GM21723 (cell line): ENCODE measurements around the gene RPL31.
"Not testable (repeated sequence)": the region's sequence is repeated elsewhere in the genome, so short reads cannot be mapped to it uniquely, and the experiment has no call there.

Source experiments
- ATAC-seq: cut with Tn5 transposase; IDR thresholded peaks from one replicate; pipeline ENCODE4 v1.9.1; 2021; ENCODE audit warnings: mild to moderate bottlenecking, moderate library complexity; ENCODE audit not compliant: unreplicated experiment

The RPL31 gene

GRCh38 chr2:101023327-101024107, 21.4 kb downstream of the RPL31 start:
- no peak for ATAC-seq

- no peak for ATAC-seq
These were observed 23.5 kb downstream of the RPL31 start for GRCh38 chr2:101025561-101025960.

GRCh38 chr2:101026253-101026701, 24.2 kb downstream of the RPL31 start:
- no peak for ATAC-seq

GRCh38 chr2:101026923-101027469, 24.9 kb downstream of the RPL31 start:
- no peak for ATAC-seq

- no peak for ATAC-seq
These were observed 25.8 kb downstream of the RPL31 start for GRCh38 chr2:101027852-101028251.

GRCh38 chr2:101030866-101031554, 28.9 kb downstream of the RPL31 start:
- ATAC-seq, result no peak

- no peak for ATAC-seq
These were observed 30.1 kb downstream of the RPL31 start for GRCh38 chr2:101032084-101032776.

- no peak for ATAC-seq
These were observed 34.5 kb downstream of the RPL31 start for GRCh38 chr2:101036562-101036961.

GRCh38 chr2:101037161-101037755, 35.2 kb downstream of the RPL31 start:
- no peak for ATAC-seq

- no peak for ATAC-seq
These were observed 36.6 kb downstream of the RPL31 start for GRCh38 chr2:101038455-101039255.

- no peak for ATAC-seq
These were observed 38.0 kb downstream of the RPL31 start for GRCh38 chr2:101040072-101040471.

- no peak for ATAC-seq
These were observed 38.7 kb downstream of the RPL31 start for GRCh38 chr2:101040761-101041160.

GRCh38 chr2:101041413-101041812, 39.3 kb downstream of the RPL31 start:
- no peak for ATAC-seq

GRCh38 chr2:101045330-101045729, 43.2 kb downstream of the RPL31 start:
- ATAC-seq, result no peak

- ATAC-seq, result no peak
These were observed 45.1 kb downstream of the RPL31 start for GRCh38 chr2:101047075-101047766.

- no peak for ATAC-seq
These were observed 45.7 kb downstream of the RPL31 start for GRCh38 chr2:101047774-101048173.

- ATAC-seq, result no peak
These were observed 46.7 kb downstream of the RPL31 start for GRCh38 chr2:101048756-101049155.

- ATAC-seq, result not testable (repeated sequence)
These were observed 48.8 kb downstream of the RPL31 start for GRCh38 chr2:101050886-101051285.

GRCh38 chr2:101052147-101052546, 50.1 kb downstream of the RPL31 start:
- no peak for ATAC-seq

- ATAC-seq, result no peak
These were observed 51.0 kb downstream of the RPL31 start for GRCh38 chr2:101053117-101053516.
